Skeletal muscle satellite cell (primary cell): Measurements from ENCODE around the gene CHM.

Source experiments
- H3K27me3 ChIP-seq: 2 replicates; pipeline ENCODE4 v1.7.0; 2013; ENCODE audit warnings: low read length; ENCODE audit not compliant: control insufficient read depth, insufficient read depth
- H3K36me3 ChIP-seq: 2 replicates; pipeline ENCODE4 v1.7.0; 2013; ENCODE audit warnings: mild to moderate bottlenecking, control low read depth, low read length; ENCODE audit not compliant: insufficient read depth
- H3K4me1 ChIP-seq: 2 replicates; pipeline ENCODE4 v1.7.0; 2013; ENCODE audit warnings: low read length; ENCODE audit not compliant: control insufficient read depth, insufficient read depth
- H3K4me2 ChIP-seq: 2 replicates; pipeline ENCODE4 v1.7.0; 2013; ENCODE audit warnings: mild to moderate bottlenecking, low read length
- H3K4me3 ChIP-seq: 2 replicates; pipeline ENCODE4 v1.7.0; 2013; ENCODE audit warnings: low read length
- H3K9ac ChIP-seq: 2 replicates; pipeline ENCODE4 v1.7.0; 2013; ENCODE audit warnings: mild to moderate bottlenecking, low read depth, low read length, moderate library complexity
- H3K9me3 ChIP-seq: replicated peaks from 2 replicates; pipeline ENCODE4 v1.7.0; 2013; ENCODE audit warnings: mild to moderate bottlenecking, control low read depth, low read length

CHM gene

GRCh38 chrX:85903692-85904471, 143.5 kb downstream of the CHM start:
- Histone ChIP-seq H3K27me3 (no peaks in the 10 kb centered on the region), H3K9ac (no peak overlapping the region), H3K4me1 (no peaks in the 10 kb centered on the region), H3K4me3 (no peak overlapping the region), H3K36me3 (no peaks in the 10 kb centered on the region), H3K4me2 (no peak overlapping the region), H3K9me3 (no peaks in the 10 kb centered on the region)

DNA sequence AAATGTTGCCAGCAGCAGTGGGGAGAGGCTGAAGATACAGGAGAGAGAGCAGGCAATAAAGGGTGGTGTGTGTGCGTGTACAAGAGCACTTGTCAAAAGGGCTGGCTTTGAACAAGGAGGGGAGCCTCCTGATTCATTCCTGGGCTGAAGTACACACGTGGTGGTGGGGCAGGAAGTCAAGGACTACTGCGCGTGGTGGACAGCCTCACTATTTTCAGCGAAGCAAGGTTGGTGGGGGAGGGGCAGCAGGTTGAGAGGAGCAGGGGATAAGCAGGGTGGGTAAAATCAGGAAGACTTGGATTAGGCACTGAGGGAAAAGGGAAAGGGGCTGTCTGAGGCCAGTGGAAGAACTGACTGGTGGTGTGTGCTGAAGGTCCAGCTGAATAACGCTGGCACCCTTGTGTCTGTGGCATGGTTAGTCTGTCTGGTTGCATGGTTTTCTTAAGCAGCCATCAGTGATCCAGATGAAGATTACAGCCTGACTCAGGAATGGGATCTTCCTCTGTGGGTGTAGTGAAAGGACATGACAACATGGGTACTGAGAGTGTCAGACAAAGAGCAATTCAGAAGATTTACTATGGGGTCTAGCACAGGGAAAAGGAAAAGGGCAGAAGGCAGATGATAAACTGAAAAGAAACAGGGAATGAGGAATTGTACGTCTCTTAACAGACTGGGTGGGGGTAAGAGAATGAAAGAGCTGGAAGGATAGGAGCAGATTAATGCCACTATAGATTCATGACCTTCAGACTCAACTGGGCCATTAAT, 149.8 kb downstream of the CHM start:
- no peaks in the 10 kb centered on the region for H3K36me3 ChIP-seq
- H3K9me3 ChIP-seq = no peaks in the 10 kb centered on the region
- H3K27me3 ChIP-seq = no peaks in the 10 kb centered on the region
- no peak overlapping the region for H3K4me3 ChIP-seq
- no peak overlapping the region for H3K4me2 ChIP-seq
- H3K9ac ChIP-seq = no peak overlapping the region
- H3K4me1 ChIP-seq = no peaks in the 10 kb centered on the region

GRCh38 chrX:85882601-85883000, 164.8 kb downstream of the CHM start:
- H3K9me3 ChIP-seq = no peaks in the 10 kb centered on the region
- no peaks in the 10 kb centered on the region for H3K36me3 ChIP-seq
- no peaks in the 10 kb centered on the region for H3K4me1 ChIP-seq
- no peak overlapping the region for H3K9ac ChIP-seq
- H3K4me2 ChIP-seq = no peak overlapping the region
- no peak overlapping the region for H3K4me3 ChIP-seq
- H3K27me3 ChIP-seq = no peaks in the 10 kb centered on the region

DNA sequence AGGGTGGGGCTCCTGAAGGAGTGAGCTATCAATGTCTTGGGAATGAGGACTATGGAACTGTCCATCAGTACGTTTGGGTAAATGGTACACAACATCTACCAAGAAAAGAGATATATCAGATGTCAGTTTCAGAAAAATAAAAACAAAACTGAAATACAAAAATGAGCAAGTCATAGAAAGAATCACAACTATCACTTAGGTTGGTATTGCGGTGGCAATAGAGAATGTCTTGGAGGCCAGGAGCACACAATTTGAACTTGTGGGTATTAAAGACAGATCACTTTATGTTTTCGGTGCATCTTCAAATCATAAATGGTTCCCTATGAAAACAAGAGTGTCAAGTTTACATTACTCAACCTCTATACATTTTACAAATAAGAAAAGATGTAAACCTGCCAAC, 176.8 kb downstream of the CHM start:
- no peaks in the 10 kb centered on the region for H3K4me1 ChIP-seq
- no peaks in the 10 kb centered on the region for H3K36me3 ChIP-seq
- H3K4me3 ChIP-seq = no peak overlapping the region
- H3K27me3 ChIP-seq = no peaks in the 10 kb centered on the region
- H3K9me3 ChIP-seq = peaks cover 7% of the 10 kb centered on the region
- H3K9ac ChIP-seq = no peak overlapping the region
- H3K4me2 ChIP-seq = no peak overlapping the region

- Histone ChIP-seq H3K36me3 (no peaks in the 10 kb centered on the region), H3K9ac (no peak overlapping the region), H3K9me3 (peaks cover 7% of the 10 kb centered on the region), H3K4me1 (no peaks in the 10 kb centered on the region), H3K27me3 (no peaks in the 10 kb centered on the region), H3K4me3 (no peak overlapping the region), H3K4me2 (no peak overlapping the region)
Observed at GRCh38 chrX:85865324-85865723, 182.0 kb downstream of the CHM start.

DNA sequence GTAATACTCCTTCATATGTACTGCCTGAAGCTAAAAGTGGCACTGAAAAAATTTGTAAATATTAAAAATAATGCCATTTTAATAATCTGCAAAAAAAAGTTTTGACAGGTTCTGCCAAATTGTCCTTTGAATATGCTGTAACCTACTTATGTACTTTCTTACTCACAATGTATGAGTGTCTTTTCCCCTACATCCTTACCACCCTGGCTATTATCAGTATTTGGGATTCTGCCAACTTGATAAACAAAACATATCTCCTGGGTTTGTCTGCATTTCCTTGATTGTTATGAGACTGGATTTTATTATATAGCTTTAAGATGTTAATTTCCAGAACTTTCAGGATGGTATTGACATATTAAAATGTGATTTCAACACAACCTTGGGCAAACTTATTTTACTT, 187.9 kb downstream of the CHM start:
- H3K27me3 ChIP-seq = no peaks in the 10 kb centered on the region
- H3K9ac ChIP-seq = no peak overlapping the region
- no peak overlapping the region for H3K4me2 ChIP-seq
- no peak overlapping the region for H3K4me3 ChIP-seq
- H3K9me3 ChIP-seq = no peaks in the 10 kb centered on the region
- H3K36me3 ChIP-seq = no peaks in the 10 kb centered on the region
- H3K4me1 ChIP-seq = no peaks in the 10 kb centered on the region

GRCh38 chrX:85851418-85851817, 195.9 kb downstream of the CHM start:
- Histone ChIP-seq H3K9me3 (no peaks in the 10 kb centered on the region), H3K27me3 (no peaks in the 10 kb centered on the region), H3K4me3 (no peak overlapping the region), H3K9ac (no peak overlapping the region), H3K4me1 (no peaks in the 10 kb centered on the region), H3K36me3 (no peaks in the 10 kb centered on the region), H3K4me2 (no peak overlapping the region)

- Histone ChIP-seq H3K36me3 (no peaks in the 10 kb centered on the region), H3K27me3 (no peaks in the 10 kb centered on the region), H3K9ac (no peak overlapping the region), H3K4me1 (no peaks in the 10 kb centered on the region), H3K9me3 (no peaks in the 10 kb centered on the region), H3K4me2 (no peak overlapping the region), H3K4me3 (no peak overlapping the region)
Observed at GRCh38 chrX:85836868-85837267, 210.5 kb downstream of the CHM start.

DNA sequence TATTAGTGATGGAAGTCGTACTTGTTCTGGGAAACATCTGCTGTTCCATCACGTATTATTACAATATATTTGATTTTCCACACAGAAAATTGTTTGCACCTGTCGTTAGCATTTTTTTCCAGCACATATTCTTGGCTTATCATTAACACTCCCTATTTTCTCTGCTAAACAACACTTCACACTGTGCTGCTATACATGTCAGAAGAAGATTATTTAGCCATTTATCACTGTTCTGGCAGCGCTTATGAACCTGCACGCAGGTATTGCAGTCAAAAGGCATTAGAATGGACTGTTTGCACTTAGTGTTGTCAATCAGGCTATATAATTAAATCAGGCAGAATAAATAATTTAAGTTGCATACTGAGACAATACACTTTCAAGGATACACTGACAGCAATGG, 218.6 kb downstream of the CHM start:
- Histone ChIP-seq H3K27me3 (no peaks in the 10 kb centered on the region), H3K9ac (no peak overlapping the region), H3K4me1 (no peaks in the 10 kb centered on the region), H3K4me3 (no peak overlapping the region), H3K4me2 (no peak overlapping the region), H3K36me3 (no peaks in the 10 kb centered on the region), H3K9me3 (no peaks in the 10 kb centered on the region)

DNA sequence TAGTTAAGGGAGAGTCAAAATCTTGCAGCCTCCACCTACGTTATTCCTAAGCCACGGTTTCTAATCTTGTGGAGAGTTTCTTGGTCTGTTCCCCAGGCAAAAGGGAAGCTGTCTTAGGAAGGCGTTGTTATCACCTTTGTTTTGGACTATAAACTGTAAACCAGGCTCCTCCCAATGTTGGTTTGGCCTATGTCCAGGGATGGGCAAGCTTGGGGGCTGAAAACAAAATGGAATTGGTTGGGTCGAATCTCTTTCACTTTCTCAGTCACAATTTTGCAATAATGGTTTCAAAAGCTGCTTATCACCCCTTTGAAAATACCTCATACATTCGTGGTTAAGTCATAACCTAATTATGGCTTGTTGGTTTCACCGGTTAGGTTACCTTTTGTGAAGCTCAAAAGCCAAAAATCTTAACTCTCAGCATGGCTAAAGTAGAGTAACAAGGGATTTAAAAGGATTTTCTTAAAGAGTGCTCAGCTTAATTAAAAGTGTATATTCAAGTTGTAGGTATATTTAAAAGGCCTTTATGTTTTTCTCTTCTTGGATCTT, 232.1 kb downstream of the CHM start:
- H3K36me3 ChIP-seq = no peaks in the 10 kb centered on the region
- H3K27me3 ChIP-seq = no peaks in the 10 kb centered on the region
- H3K9me3 ChIP-seq = peaks cover 7% of the 10 kb centered on the region
- no peak overlapping the region for H3K4me3 ChIP-seq
- H3K9ac ChIP-seq = no peak overlapping the region
- H3K4me1 ChIP-seq = no peaks in the 10 kb centered on the region
- H3K4me2 ChIP-seq = no peak overlapping the region
